Astrocyte of the spinal cord (primary cell): ENCODE results near the gene SRP54.

Experiments used
- DNase-seq: peaks from one replicate; pipeline ENCODE4 v3.0.0; 2011; ENCODE audit warnings: low read depth, low spot score
- H3K4me3 ChIP-seq: 2 replicates; pipeline ENCODE4 v1.5.1; 2011; ENCODE audit warnings: low read depth, mild to moderate bottlenecking, low read length, moderate library complexity
- in situ Hi-C: cut with HindIII; loops from 2 replicates; pipeline ENCODE4 v1.10.0; 2017; ENCODE audit warnings: low sequenced_read_pairs
- TF ChIP-seq, protein P1 (sequence below): IDR thresholded peaks from 2 replicates; pipeline ENCODE4 v1.5.1; 2012; ENCODE audit warnings: low read depth, mild to moderate bottlenecking, low read length, inconsistent platforms

SRP54 gene

DNA sequence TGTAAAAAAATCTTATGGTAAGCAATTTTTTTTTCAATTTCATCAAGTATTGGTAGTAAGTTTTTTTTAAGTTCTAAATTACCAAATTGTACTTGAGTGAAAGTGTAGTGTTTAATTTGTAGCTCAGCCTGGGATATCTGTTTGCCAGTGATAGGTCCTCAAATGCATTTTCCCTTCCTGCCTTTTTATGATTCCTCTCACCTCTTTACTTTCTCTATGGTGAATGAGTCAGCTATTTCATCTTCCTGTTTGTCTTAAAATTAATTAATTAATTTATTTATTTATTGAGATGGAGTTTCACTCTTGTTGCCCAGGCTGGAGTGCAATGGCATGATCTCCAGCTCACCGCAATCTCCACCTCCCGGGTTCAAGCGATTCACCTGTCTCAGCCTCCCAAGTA lies 10.6 kb downstream of the SRP54 start:
- TF ChIP-seq, protein P1, sequence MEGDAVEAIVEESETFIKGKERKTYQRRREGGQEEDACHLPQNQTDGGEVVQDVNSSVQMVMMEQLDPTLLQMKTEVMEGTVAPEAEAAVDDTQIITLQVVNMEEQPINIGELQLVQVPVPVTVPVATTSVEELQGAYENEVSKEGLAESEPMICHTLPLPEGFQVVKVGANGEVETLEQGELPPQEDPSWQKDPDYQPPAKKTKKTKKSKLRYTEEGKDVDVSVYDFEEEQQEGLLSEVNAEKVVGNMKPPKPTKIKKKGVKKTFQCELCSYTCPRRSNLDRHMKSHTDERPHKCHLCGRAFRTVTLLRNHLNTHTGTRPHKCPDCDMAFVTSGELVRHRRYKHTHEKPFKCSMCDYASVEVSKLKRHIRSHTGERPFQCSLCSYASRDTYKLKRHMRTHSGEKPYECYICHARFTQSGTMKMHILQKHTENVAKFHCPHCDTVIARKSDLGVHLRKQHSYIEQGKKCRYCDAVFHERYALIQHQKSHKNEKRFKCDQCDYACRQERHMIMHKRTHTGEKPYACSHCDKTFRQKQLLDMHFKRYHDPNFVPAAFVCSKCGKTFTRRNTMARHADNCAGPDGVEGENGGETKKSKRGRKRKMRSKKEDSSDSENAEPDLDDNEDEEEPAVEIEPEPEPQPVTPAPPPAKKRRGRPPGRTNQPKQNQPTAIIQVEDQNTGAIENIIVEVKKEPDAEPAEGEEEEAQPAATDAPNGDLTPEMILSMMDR = no peak
- H3K4me3 ChIP-seq = no peak overlapping the region
- in situ Hi-C loops = no loop called here
- DNase-seq = no peak

DNA sequence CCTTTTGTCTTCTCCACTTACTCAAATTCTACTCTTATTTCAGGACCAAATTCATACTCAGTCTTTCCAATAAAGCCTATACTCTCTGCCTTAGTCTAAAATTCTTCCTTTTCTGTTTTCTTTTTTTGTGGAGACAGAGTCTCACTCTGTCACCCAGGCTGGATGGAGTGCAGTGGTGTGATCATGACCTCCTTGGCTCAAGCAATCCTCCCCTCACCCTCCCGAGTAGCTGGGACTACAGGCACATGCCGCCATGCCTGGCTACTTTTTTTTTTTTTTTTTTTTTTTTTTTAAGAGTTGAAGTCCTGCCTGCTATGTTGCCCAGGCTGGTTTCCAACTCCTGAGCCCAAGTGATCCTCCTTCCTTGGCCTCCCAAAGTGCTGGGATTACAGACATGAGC lies 11.9 kb downstream of the SRP54 start:
- DNase-seq = no peak
- TF ChIP-seq, protein P1 = no peak
- in situ Hi-C loops = no loop called here
- no peak overlapping the region for H3K4me3 ChIP-seq

DNA sequence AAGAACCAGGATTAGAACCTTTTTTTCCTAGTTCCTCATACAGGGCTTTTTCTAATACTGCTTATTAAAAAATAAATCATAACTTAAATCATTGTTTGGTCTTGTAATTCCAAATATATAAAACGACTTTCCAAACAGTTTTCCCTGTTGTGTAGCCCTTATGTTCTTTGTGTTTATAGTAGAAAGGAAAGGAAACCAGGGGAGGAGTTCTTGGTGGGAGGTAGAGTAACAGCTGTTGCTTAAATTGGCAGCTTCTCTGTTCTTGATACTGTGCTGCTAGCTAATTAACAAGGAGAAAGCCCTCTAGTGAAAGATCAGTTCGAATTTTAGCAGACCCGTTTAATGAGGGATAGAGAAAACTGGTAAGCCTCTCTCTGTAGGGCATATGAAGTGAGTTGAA lies 15.0 kb downstream of the SRP54 start:
- in situ Hi-C loops = no loop called here
- no peak overlapping the region for H3K4me3 ChIP-seq
- TF ChIP-seq, protein P1 = no peak
- DNase-seq = no peak

DNA sequence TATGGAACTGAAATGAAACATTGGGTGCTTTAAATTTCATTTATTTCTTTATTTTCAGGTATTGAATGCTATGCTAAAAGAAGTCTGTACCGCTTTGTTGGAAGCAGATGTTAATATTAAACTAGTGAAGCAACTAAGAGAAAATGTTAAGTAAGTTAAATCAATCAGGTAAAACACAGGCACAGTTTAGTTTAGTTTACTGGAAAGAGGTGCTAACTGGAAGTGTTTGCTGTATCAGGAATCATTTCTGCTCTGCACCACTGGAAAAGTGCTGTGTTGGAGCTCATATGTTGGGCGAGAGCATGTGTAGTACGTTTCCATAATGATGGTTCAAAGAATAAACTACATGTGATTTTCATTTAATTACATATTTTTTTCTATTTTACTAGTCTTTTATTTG lies 16.7 kb downstream of the SRP54 start:
- no peak overlapping the region for H3K4me3 ChIP-seq
- DNase-seq = no peak
- in situ Hi-C loops = no loop called here
- TF ChIP-seq, protein P1 = no peak

DNA sequence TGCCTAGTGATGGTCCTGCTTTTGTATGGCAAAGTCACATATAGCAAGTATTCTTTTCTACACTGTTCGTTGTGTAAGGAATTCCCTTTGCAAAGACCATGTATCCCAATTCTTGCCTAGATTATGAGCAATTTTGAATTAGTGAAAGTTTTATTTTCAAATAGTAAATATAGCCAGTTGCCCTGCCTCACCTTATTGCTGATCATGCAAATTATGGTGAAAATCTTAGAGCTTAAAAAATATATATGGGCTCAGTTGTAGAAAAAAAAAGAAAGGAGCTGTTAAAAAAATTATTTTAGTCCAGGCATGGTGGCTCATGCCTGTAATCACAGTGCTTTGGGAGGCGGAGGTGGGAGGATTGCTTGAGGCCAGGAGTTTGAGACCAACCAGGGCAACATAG lies 18.8 kb downstream of the SRP54 start:
- no peak for DNase-seq
- TF ChIP-seq, protein P1 = no peak
- H3K4me3 ChIP-seq = no peak overlapping the region
- in situ Hi-C loops = no loop called here

DNA sequence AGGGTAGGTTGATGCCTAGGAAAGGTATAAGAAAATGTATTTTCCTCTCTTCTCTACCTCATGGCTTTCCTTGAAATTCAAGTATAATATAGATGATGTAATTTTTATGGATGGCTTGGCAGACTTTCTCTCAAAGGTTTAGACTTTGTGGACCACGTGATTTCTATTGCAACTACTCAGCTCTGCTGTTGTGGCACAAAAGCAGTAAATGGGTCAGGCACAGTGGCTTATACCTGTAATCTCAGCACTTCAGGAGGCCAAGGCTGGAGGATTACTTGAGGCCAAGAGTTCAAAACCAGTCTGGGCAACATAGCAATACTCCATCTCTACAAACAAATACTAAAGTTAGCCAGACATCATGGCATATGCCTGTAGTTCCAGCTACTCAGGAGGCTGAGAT lies 22.0 kb downstream of the SRP54 start:
- DNase-seq = no peak
- TF ChIP-seq, protein P1 = no peak
- in situ Hi-C loops = no loop called here

DNA sequence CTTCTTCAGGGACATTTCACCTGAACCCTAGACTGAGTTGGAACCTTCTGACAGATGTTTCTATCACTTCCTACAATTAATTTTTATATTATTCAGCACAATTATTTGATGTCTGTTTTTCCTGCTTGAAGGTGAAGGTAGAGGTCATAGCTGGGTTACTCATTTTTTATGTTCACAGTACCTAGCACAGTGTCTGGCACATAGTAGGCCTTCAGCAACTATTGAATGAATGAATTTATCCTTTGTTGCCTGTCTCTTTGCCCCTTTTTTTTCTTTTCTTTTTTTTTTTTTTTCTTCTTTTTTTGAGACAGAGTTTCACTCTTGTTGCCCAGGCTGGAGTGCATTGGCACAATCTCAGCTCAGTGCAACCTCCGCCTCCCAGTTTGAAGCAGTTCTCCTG lies 33.8 kb downstream of the SRP54 start:
- TF ChIP-seq, protein P1 = no peak
- H3K4me3 ChIP-seq = no peak overlapping the region
- DNase-seq = no peak
- in situ Hi-C loops = no loop called here

More for the DNA sequence above, 22.0 kb downstream of the SRP54 start:
- H3K4me3 ChIP-seq = no peak overlapping the region
